HepG2 (cell line): Measurements from ENCODE around the gene STIP1. TPM values are rescaled to one million over a fixed set of nuclear protein-coding genes. Genes with fewer than 3 reads are reported as not detected.

Source experiments
- ATAC-seq: fragments of 200-7000 bp; cut with Tn5 transposase; 3 replicates; pipeline ENCODE4 v1.9.1; 2020; ENCODE audit warnings: mild to moderate bottlenecking, moderate library complexity
- BruUV-seq: library from RNA; stranded (reverse); fragments of 400-500 nt; replicated peaks from 2 replicates; lab custom pipeline; 2021; lab: Mats Ljungman, UMichigan
- CTCF ChIA-PET: fragments of 300-600 bp; formaldehyde crosslinking; extraction: SDS; loops from one replicate; lab custom pipeline; 2021; ENCODE audit warnings: low total read pairs, inconsistent platforms, low intra/inter-chr PET ratio; lab: Yijun Ruan, JAX
- POLR2A ChIA-PET: fragments of 350-600 bp; sonication (Branson Sonifier 250); formaldehyde crosslinking; loops from one replicate; lab custom pipeline; 2020; ENCODE audit warnings: antibody characterized with exemption, inconsistent platforms; lab: Yijun Ruan, JAX
- DNase-seq: peaks from one replicate; pipeline ENCODE4 v3.0.0-alpha.2; 2015; ENCODE audit warnings: low spot score
- FAIRE-seq: peaks from 3 replicates; lab custom pipeline; 2011; peaks lifted over from hg19 to GRCh38; lab: Jason Lieb, UNC
- H2AFZ ChIP-seq: one replicate; pipeline ENCODE4 v1.6.1; 2011; ENCODE audit warnings: low read length, inconsistent platforms
- H3K27ac ChIP-seq: fragments of 300-600 bp; 3 replicates; pipeline ENCODE4 v1.8.0; 2011; ENCODE audit warnings: mixed run types, mild to moderate bottlenecking, mixed read lengths, low read length, inconsistent platforms; ENCODE audit not compliant: insufficient read depth; ENCODE audit errors: extremely low read length
- H3K27me3 ChIP-seq, 2 experiments: fragments of 200-600 bp in 1 of 2; 2 replicates in 1 of 2; 3 replicates in 1 of 2; pipeline versions ENCODE4 v1.6.0 to v1.8.0; 2011; ENCODE audit warnings: low read length in 2 of 2, mild to moderate bottlenecking in 2 of 2, moderate library complexity in 2 of 2, inconsistent platforms in 1 of 2; ENCODE audit not compliant: insufficient read depth in 2 of 2, control insufficient read depth in 1 of 2
- H3K36me3 ChIP-seq, 2 experiments: fragments of 200-600 bp in 1 of 2; replicated peaks in 1 of 2; 2 replicates in 1 of 2; 3 replicates in 1 of 2; pipeline versions ENCODE4 v1.5.1 to v1.8.0; 2011; ENCODE audit warnings: low read length in 2 of 2, inconsistent platforms in 1 of 2; ENCODE audit not compliant: insufficient read depth in 2 of 2, control insufficient read depth in 1 of 2
- H3K4me1 ChIP-seq: 2 replicates; pipeline ENCODE4 v1.5.1; 2012; ENCODE audit warnings: low read length, inconsistent platforms; ENCODE audit not compliant: insufficient read depth
- H3K4me2 ChIP-seq: 2 replicates; pipeline ENCODE4 v1.6.0; 2011; ENCODE audit warnings: low read depth, low read length, inconsistent platforms
- H3K4me3 ChIP-seq, 3 experiments: fragments of 200-600 bp in 1 of 3; sonication (generic), shearing (Covaris generic) in 1 of 3; replicated peaks in 1 of 3; 2 replicates each; pipeline ENCODE4 v1.5.1; 2011 to 2016; ENCODE audit warnings: low read length in 3 of 3, inconsistent platforms in 2 of 3, low read depth in 2 of 3, mild to moderate bottlenecking in 2 of 3, control low read depth in 1 of 3, mixed read lengths in 1 of 3; ENCODE audit not compliant: insufficient read depth in 1 of 3
- H3K79me2 ChIP-seq: one replicate; pipeline ENCODE4 v1.6.1; 2011; ENCODE audit warnings: low read length, inconsistent platforms; ENCODE audit not compliant: insufficient read depth
- H3K9ac ChIP-seq: 2 replicates; pipeline ENCODE4 v1.6.0; 2011; ENCODE audit warnings: mild to moderate bottlenecking, low read depth, low read length, inconsistent platforms; ENCODE audit not compliant: insufficient read depth
- H3K9me3 ChIP-seq: 2 replicates; pipeline ENCODE4 v1.5.1; 2012; ENCODE audit warnings: mild to moderate bottlenecking, low read length
- H4K20me1 ChIP-seq: 2 replicates; pipeline ENCODE4 v1.6.0; 2011; ENCODE audit warnings: inconsistent platforms, mild to moderate bottlenecking, low read length, moderate library complexity; ENCODE audit not compliant: insufficient read depth
- LCORL ChIP-seq, 2 experiments: fragments of 450-650 bp in 1 of 2; sonication (generic) in 1 of 2; formaldehyde crosslinking in 1 of 2; IDR thresholded peaks; 2 replicates each; pipeline versions ENCODE4 v1.5.0 to v1.6.1; 2017 to 2020; ENCODE audit warnings: antibody characterized with exemption in 1 of 2, missing genetic modification reagents in 1 of 2
- PHB2 ChIP-seq: fragments of 450-650 bp; IDR thresholded peaks from 2 replicates; pipeline ENCODE4 v1.6.1; 2018; ENCODE audit not compliant: partially characterized antibody
- ZNF234 ChIP-seq: sonication (generic); formaldehyde crosslinking; conservative IDR thresholded peaks from 2 replicates; pipeline ENCODE4 v1.5.1; 2020; ENCODE audit warnings: mild to moderate bottlenecking, missing genetic modification reagents
- ZNF570 ChIP-seq: sonication (generic); formaldehyde crosslinking; IDR thresholded peaks from 2 replicates; pipeline ENCODE4 v1.4.0; 2020; ENCODE audit warnings: mild to moderate bottlenecking, missing genetic modification reagents, borderline replicate concordance
- ZNF674 ChIP-seq: sonication (generic); formaldehyde crosslinking; IDR thresholded peaks from 2 replicates; pipeline ENCODE4 v1.5.0; 2020; ENCODE audit warnings: low read depth, mild to moderate bottlenecking, missing genetic modification reagents
- WGBS: methylation state at CpG from one replicate; pipeline ENCODE4 v1.1.6; 2017; ENCODE audit warnings: low lambda C conversion rate; 5-methylcytosine and 5-hydroxymethylcytosine counted together
- in situ Hi-C: cut with HindIII; loops from 2 replicates; pipeline ENCODE4 v1.10.0; 2017; ENCODE audit warnings: low pct_unique_long_range_greater_than_20kb; ENCODE audit not compliant: extremely low pct_ligation_motif_present
- intact Hi-C: fragments of 100-400 bp; cut with micrococcal nuclease; formaldehyde crosslinking; loops from one replicate; pipeline ENCODE4 v1.10.0; 2022; ENCODE audit not compliant: unreplicated experiment
- polyA plus RNA-seq, 8 experiments: library from polyadenylated mRNA; depleted of rRNA in 3 of 8; stranded (reverse) in 7 of 8; unstranded in 1 of 8; fragments of >200 nt; fragmentation: Illumina TruSeq in 4 of 8; extraction: Trizol in 4 of 8; gene quantifications; 2 replicates each; pipeline versions ENCODE4 v1.2.1 to v1.2.3, GENCODE V29; 2011 to 2016; ENCODE audit warnings: low read depth in 4 of 8, missing spikeins in 1 of 8, mixed read lengths in 1 of 8; ENCODE audit not compliant: insufficient read depth in 1 of 8
- total RNA-seq, 5 experiments: library from RNA; depleted of rRNA; stranded (reverse); fragments of >200 nt; fragmentation: Illumina TruSeq; extraction: Trizol; gene quantifications; 2 replicates each; pipeline ENCODE4 v1.2.3, GENCODE V29; 2016; ENCODE audit warnings: low read depth in 1 of 5
- TF ChIP-seq, protein P1 (sequence below): IDR thresholded peaks from 2 replicates; pipeline ENCODE4 v1.6.1; 2016

Gene STIP1
- total and polyA plus RNA-seq, 2 of the 13 experiments (the other 11 are each of a cell fraction or from before 2014, with no cell fraction given): 81.1 to 217 TPM

DNA sequence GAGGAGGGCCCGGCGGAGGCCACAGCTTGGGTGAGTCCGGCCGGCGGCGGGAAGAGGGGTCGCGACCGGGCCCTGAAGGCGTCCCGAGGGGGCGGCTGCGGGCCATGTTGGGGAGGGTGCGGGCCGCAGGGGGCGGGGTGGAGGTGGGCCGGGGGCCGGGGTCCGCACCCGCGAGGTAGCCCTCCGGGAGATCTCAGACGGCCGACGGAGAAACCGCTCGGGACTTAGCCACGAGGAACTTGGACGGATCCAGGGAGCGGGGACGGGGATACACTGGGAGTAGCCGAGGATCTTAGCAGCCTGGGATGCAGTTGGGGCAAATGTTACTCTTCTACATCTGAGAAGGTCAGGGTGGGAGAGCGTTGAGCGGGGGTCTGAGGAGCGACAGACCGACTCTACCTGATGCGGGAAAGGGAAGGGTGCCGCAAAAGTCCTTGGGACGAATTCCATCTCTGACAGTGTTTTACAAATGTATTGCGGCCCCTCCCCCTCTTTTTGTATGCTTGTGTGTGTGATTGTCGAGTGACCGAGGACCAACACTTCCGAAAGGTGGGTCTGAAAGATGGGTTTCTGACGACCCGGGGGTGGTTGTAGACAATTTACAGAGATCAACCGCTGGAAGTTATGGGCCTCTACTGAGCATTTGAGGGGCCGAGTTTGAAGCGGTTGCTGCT, 658 bp downstream of the STIP1 start (continued):
- TF ChIP-seq LCORL (IDR thresholded peaks at IDR 0.05) (no peak), LCORL (CRISPR knock-in tag; IDR thresholded peaks at IDR 0.05) (no peak), PHB2 (no peak)

DNA sequence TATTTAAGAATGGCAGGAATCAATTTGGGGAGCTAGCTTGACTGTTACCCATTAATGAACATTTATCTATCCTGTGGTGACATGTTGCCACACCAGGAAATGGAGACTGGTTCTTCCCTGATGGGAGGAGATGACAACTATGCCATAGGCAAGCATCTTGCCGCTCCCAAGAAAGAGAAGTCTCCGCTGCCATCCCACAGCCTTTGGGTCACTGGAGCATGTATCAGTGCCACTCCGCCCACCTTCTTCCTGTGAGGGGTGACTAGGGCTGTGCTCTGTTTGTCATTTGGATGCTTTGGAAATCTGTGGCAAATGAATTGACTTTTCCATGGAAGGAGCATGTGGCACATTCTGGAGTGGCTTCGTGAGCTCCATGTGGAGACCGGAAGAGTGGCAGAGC, 6.5 kb downstream of the STIP1 start:
- Histone ChIP-seq H3K27me3 (no peaks in the 10 kb centered on the region), H2AFZ (no peak overlapping the region), H3K36me3 (peaks cover 38 to 55% of the 10 kb centered on the region in 2 experiments), H3K9ac (no peak overlapping the region), H3K79me2 (peaks cover 25% of the 10 kb centered on the region), H3K4me3 (no peak overlapping the region), H4K20me1 (peaks cover 19% of the 10 kb centered on the region), H3K27ac (no peak overlapping the region), H3K4me1 (peaks cover 13% of the 10 kb centered on the region), H3K4me2 (no peak overlapping the region), H3K9me3 (no peaks in the 10 kb centered on the region)
- in situ Hi-C loops: no loop called here
- intact Hi-C loops: no loop called here
- FAIRE-seq: no peak
- 90% methylated on average over 4 of the region's 5 CpGs for WGBS
- CTCF ChIA-PET: no interaction called here
- no peak for ATAC-seq
- no peak for DNase-seq
- TF ChIP-seq ZNF570 (CRISPR knock-in tag) (no peak), ZNF234 (CRISPR knock-in tag) (no peak), ZNF674 (CRISPR knock-in tag) (no peak)
- TF ChIP-seq, protein P1, sequence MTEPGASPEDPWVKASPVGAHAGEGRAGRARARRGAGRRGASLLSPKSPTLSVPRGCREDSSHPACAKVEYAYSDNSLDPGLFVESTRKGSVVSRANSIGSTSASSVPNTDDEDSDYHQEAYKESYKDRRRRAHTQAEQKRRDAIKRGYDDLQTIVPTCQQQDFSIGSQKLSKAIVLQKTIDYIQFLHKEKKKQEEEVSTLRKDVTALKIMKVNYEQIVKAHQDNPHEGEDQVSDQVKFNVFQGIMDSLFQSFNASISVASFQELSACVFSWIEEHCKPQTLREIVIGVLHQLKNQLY (CRISPR knock-in tag): no peak
- POLR2A ChIA-PET: no interaction called here
- no TSS peak for BruUV-seq
